Panc1 (cell line): ENCODE data around the gene SNTG2. TPM values are rescaled to one million over a fixed set of nuclear protein-coding genes. Genes with fewer than 3 reads are reported as not detected.

Source experiments
- ATAC-seq: fragments of 200-7000 bp; cut with Tn5 transposase; 2 replicates; pipeline ENCODE4 v1.9.1; 2020; ENCODE audit warnings: mild to moderate bottlenecking, moderate library complexity
- BruUV-seq: library from RNA; stranded (reverse); fragments of 400-500 nt; replicated peaks from 2 replicates; lab custom pipeline; 2021; lab: Mats Ljungman, UMichigan
- CTCF ChIA-PET: fragments of 300-600 bp; sonication (Branson Sonifier 250); formaldehyde crosslinking; loops from one replicate; lab custom pipeline; 2022; ENCODE audit warnings: antibody characterized with exemption; lab: Charles Lee
- POLR2A ChIA-PET: fragments of 300-600 bp; sonication (Branson Sonifier 250); formaldehyde crosslinking; loops from one replicate; lab custom pipeline; 2022; ENCODE audit warnings: antibody characterized with exemption; lab: Charles Lee
- DNase-seq: peaks from one replicate; pipeline ENCODE4 v3.0.0-alpha.2; 2010; ENCODE audit warnings: low read depth, low spot score
- H3K27ac ChIP-seq: 2 replicates; pipeline ENCODE4 v1.5.1; 2011; ENCODE audit warnings: mild to moderate bottlenecking, low read length, inconsistent platforms
- H3K27me3 ChIP-seq: fragments of 200-500 bp; sonication (Bioruptor generic); 2 replicates; pipeline ENCODE4 v1.6.0; 2014; ENCODE audit warnings: low read length, inconsistent platforms; ENCODE audit not compliant: control insufficient read depth, insufficient read depth
- H3K36me3 ChIP-seq: fragments of 200-500 bp; sonication (Bioruptor generic); 2 replicates; pipeline ENCODE4 v1.5.1; 2014; ENCODE audit warnings: inconsistent platforms, mild to moderate bottlenecking, low read length, moderate library complexity; ENCODE audit not compliant: control insufficient read depth, insufficient read depth
- H3K4me1 ChIP-seq: 2 replicates; pipeline ENCODE4 v1.5.1; 2011; ENCODE audit warnings: inconsistent platforms, mild to moderate bottlenecking, low read length, moderate library complexity; ENCODE audit not compliant: control insufficient read depth, insufficient read depth
- H3K4me3 ChIP-seq, 2 experiments: 2 replicates each; pipeline ENCODE4 v1.5.1; 2011 to 2012; ENCODE audit warnings: low read depth in 2 of 2, low read length in 2 of 2, mild to moderate bottlenecking in 2 of 2, inconsistent platforms in 1 of 2, moderate library complexity in 1 of 2
- H3K9me3 ChIP-seq: fragments of 200-500 bp; sonication (Bioruptor generic); 2 replicates; pipeline ENCODE4 v1.5.1; 2014; ENCODE audit warnings: low read depth, mild to moderate bottlenecking, inconsistent platforms, low read length, moderate library complexity; ENCODE audit not compliant: control insufficient read depth, insufficient read depth
- CTCF ChIP-seq: fragments of 450-650 bp; IDR thresholded peaks from 2 replicates; pipeline ENCODE4 v1.5.1; 2017; ENCODE audit warnings: mild to moderate bottlenecking
- POLR2AphosphoS5 ChIP-seq: IDR thresholded peaks from 2 replicates; pipeline ENCODE4 v1.6.1; 2012; ENCODE audit warnings: mild to moderate bottlenecking, low read depth, low read length, moderate library complexity
- SIN3A ChIP-seq: IDR thresholded peaks from 2 replicates; pipeline ENCODE4 v1.6.1; 2012; ENCODE audit warnings: low read depth, mild to moderate bottlenecking, low read length, moderate library complexity, borderline replicate concordance; ENCODE audit not compliant: insufficient read depth
- TCF7L2 ChIP-seq: IDR thresholded peaks from 2 replicates; pipeline ENCODE4 v1.6.1; 2011; ENCODE audit warnings: mild to moderate bottlenecking, low read depth, low read length, inconsistent platforms
- in situ Hi-C: cut with HindIII; loops from 2 replicates; pipeline ENCODE4 v1.10.0; 2016; ENCODE audit warnings: low sequenced_read_pairs, low pct_unique_long_range_greater_than_20kb
- intact Hi-C: fragments of 100-400 bp; cut with micrococcal nuclease; formaldehyde crosslinking; loops from one replicate; pipeline ENCODE4 v1.10.0; 2022; ENCODE audit not compliant: unreplicated experiment
- total RNA-seq: library from RNA; stranded (reverse); gene quantifications from one replicate; pipeline ENCODE4 v1.2.1, GENCODE V29; 2021; ENCODE audit not compliant: unreplicated experiment
- TF ChIP-seq, protein P1 (sequence below), 2 experiments: IDR thresholded peaks; 2 replicates each; pipeline ENCODE4 v1.6.1; 2011 to 2012; ENCODE audit warnings: low read depth in 2 of 2, control low read depth in 1 of 2, low read length in 1 of 2, mild to moderate bottlenecking in 1 of 2, moderate library complexity in 1 of 2; ENCODE audit not compliant: insufficient read depth in 1 of 2

Gene SNTG2
- total RNA-seq, 1 experiment from 2014 or later, result not detected

DNA sequence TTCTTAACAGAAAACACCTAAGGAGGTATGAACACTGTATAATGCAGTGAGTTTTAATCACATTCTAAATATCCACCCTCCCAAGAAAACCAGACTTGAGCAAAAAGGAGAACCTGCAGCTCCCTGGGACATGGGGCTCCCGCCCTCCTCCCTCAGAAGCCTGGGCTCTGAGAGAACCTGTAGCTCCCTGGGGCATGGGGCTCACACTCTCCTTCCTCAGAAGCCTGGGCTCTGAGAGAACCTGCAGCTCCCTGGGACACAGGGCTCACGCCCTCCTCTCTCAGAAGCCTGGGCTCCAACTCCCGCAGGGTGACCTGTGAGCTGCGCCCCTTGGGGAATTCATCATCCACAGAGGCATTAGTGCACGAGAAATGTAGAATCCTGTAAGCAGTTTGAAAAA lies 222.9 kb downstream of the SNTG2 start:
- H3K36me3 ChIP-seq, result no peaks in the 10 kb centered on the region
- ATAC-seq (no peak), DNase-seq (no peak)
- no peak for TF ChIP-seq CTCF
- no peak for TF ChIP-seq SIN3A
- no peak for TF ChIP-seq TCF7L2
- no peak for TF ChIP-seq POLR2AphosphoS5
- no peaks in the 10 kb centered on the region for H3K9me3 ChIP-seq
- intact Hi-C loops, result no loop called here
- H3K4me1 ChIP-seq, result no peaks in the 10 kb centered on the region
- H3K27ac ChIP-seq, result no peak overlapping the region
- H3K27me3 ChIP-seq, result no peaks in the 10 kb centered on the region
- ChIA-PET POLR2A (no interaction called here), CTCF (interaction anchor here (0.6 kb wide), 1 partner anchor 131 kb away, joined by 3 read pairs; no protein-coding TSS in a partner anchor)
- no peak overlapping the region for H3K4me3 ChIP-seq
- BruUV-seq, result no TSS peak
- in situ Hi-C loops, result no loop called here

DNA sequence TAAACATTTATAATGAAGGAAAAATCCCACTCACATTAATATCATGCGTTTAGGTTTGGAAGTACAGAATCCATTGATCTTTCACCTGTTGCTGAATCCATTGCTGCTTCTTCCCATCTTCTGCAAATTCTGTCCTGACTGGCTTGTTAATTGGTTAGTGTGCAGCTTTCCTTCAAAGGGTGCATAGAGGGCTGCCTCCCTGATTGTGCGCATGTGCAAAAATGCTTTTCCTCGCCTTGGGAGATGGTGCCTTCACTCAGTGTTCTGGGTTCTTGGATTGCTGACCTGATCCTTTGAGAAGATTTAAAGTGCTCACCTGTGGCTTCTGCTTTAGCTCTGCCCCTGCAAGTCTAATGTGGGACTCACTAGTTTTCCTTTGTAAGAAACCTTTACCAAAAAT lies 231.2 kb downstream of the SNTG2 start:
- ChIA-PET CTCF (no interaction called here), POLR2A (no interaction called here)
- in situ Hi-C loops, result no loop called here
- BruUV-seq, result no TSS peak
- TF ChIP-seq TCF7L2 (no peak), CTCF (no peak), SIN3A (no peak), POLR2AphosphoS5 (no peak)
- TF ChIP-seq, protein P1, sequence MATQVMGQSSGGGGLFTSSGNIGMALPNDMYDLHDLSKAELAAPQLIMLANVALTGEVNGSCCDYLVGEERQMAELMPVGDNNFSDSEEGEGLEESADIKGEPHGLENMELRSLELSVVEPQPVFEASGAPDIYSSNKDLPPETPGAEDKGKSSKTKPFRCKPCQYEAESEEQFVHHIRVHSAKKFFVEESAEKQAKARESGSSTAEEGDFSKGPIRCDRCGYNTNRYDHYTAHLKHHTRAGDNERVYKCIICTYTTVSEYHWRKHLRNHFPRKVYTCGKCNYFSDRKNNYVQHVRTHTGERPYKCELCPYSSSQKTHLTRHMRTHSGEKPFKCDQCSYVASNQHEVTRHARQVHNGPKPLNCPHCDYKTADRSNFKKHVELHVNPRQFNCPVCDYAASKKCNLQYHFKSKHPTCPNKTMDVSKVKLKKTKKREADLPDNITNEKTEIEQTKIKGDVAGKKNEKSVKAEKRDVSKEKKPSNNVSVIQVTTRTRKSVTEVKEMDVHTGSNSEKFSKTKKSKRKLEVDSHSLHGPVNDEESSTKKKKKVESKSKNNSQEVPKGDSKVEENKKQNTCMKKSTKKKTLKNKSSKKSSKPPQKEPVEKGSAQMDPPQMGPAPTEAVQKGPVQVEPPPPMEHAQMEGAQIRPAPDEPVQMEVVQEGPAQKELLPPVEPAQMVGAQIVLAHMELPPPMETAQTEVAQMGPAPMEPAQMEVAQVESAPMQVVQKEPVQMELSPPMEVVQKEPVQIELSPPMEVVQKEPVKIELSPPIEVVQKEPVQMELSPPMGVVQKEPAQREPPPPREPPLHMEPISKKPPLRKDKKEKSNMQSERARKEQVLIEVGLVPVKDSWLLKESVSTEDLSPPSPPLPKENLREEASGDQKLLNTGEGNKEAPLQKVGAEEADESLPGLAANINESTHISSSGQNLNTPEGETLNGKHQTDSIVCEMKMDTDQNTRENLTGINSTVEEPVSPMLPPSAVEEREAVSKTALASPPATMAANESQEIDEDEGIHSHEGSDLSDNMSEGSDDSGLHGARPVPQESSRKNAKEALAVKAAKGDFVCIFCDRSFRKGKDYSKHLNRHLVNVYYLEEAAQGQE (IDR thresholded peaks at IDR 0.05; ENCODE audit: insufficient read depth in 1 of 2, low read depth in 2 of 2, low read length in 1 of 2), result no peak
- ATAC-seq (no peak), DNase-seq (no peak)
- H3K4me3 ChIP-seq, result no peak overlapping the region
- intact Hi-C loops, result no loop called here
- no peaks in the 10 kb centered on the region for H3K4me1 ChIP-seq
- H3K27ac ChIP-seq, result no peak overlapping the region
- H3K27me3 ChIP-seq, result no peaks in the 10 kb centered on the region
- H3K36me3 ChIP-seq, result no peaks in the 10 kb centered on the region
- no peaks in the 10 kb centered on the region for H3K9me3 ChIP-seq
